GM12892 (cell line): ENCODE data around the gene GAK.

ENCODE experiments used
- POLR2A ChIP-seq: IDR thresholded peaks from 2 replicates; pipeline ENCODE4 v1.6.1; 2011; ENCODE audit warnings: low read depth, low read length, control low read depth
- POLR2AphosphoS5 ChIP-seq: IDR thresholded peaks from 2 replicates; pipeline ENCODE4 v1.6.1; 2011; ENCODE audit warnings: low read depth, low read length, control low read depth
- TAF1 ChIP-seq: IDR thresholded peaks from 2 replicates; pipeline ENCODE4 v1.6.1; 2011; ENCODE audit warnings: low read depth, mild to moderate bottlenecking, control low read depth, low read length, borderline replicate concordance

- TF ChIP-seq POLR2A = no peak
- TF ChIP-seq TAF1 = no peak
- TF ChIP-seq POLR2AphosphoS5 = no peak
Observed at GRCh38 chr4:962231-963208, 30.4 kb upstream of the GAK start.
